Glutamatergic neuron (in vitro differentiated cells): Measurements from ENCODE around the gene TEPSIN. TPM values are rescaled to one million over a fixed set of nuclear protein-coding genes. Genes with fewer than 3 reads are reported as not detected.

Experiments
- DNase-seq: peaks from one replicate; pipeline ENCODE4 v3.0.0; 2022
- H3K27ac Mint-ChIP-seq: one replicate; pipeline ENCODE4 v1.8.0; 2020; ENCODE audit warnings: mild to moderate bottlenecking, mixed read lengths, inconsistent platforms; ENCODE audit not compliant: unreplicated experiment
- H3K27me3 Mint-ChIP-seq: one replicate; pipeline ENCODE4 v1.8.0; 2020; ENCODE audit warnings: mild to moderate bottlenecking, moderate library complexity, mixed read lengths, inconsistent platforms; ENCODE audit not compliant: unreplicated experiment
- H3K36me3 Mint-ChIP-seq: one replicate; pipeline ENCODE4 v1.8.0; 2020; ENCODE audit warnings: mild to moderate bottlenecking, mixed read lengths, inconsistent platforms; ENCODE audit not compliant: unreplicated experiment
- H3K4me1 Mint-ChIP-seq: one replicate; pipeline ENCODE4 v1.8.0; 2020; ENCODE audit warnings: mild to moderate bottlenecking, low read depth, mixed read lengths, inconsistent platforms; ENCODE audit not compliant: unreplicated experiment
- H3K4me3 Mint-ChIP-seq: one replicate; pipeline ENCODE4 v1.8.0; 2020; ENCODE audit warnings: mild to moderate bottlenecking, mixed read lengths, inconsistent platforms; ENCODE audit not compliant: unreplicated experiment
- H3K9me3 Mint-ChIP-seq: one replicate; pipeline ENCODE4 v1.8.0; 2020; ENCODE audit warnings: mild to moderate bottlenecking, moderate library complexity, mixed read lengths, inconsistent platforms; ENCODE audit not compliant: unreplicated experiment
- CTCF ChIP-seq: fragments of 200-600 bp; sonication (generic); IDR thresholded peaks from one replicate; pipeline ENCODE4 v1.5.0; 2021; ENCODE audit not compliant: partially characterized antibody, unreplicated experiment
- total RNA-seq: library from RNA; stranded (reverse); fragmentation: NEBNext Ultra II Directional; extraction: Animal tissue kit (Norgen Biotek cat#: 25700); gene quantifications from one replicate; pipeline ENCODE4 v1.2.1, GENCODE V29; 2021; ENCODE audit not compliant: unreplicated experiment

Gene TEPSIN
- total RNA-seq, 1 donor from 2014 or later, result 85.7 TPM

- H3K27ac Mint-ChIP-seq, result peak overlapping the region; percentile 59
- H3K9me3 Mint-ChIP-seq, result peaks cover 11% of the 10 kb centered on the region
- no peak for DNase-seq
- no peak for TF ChIP-seq CTCF
- H3K4me1 Mint-ChIP-seq, result peaks cover 21% of the 10 kb centered on the region
- H3K4me3 Mint-ChIP-seq, result peak overlapping the region; percentile 89
- H3K36me3 Mint-ChIP-seq, result no peaks in the 10 kb centered on the region
- H3K27me3 Mint-ChIP-seq, result peaks cover 6% of the 10 kb centered on the region
Observed at GRCh38 chr17:81237591-81238489, 1.0 kb downstream of the TEPSIN start.

DNA sequence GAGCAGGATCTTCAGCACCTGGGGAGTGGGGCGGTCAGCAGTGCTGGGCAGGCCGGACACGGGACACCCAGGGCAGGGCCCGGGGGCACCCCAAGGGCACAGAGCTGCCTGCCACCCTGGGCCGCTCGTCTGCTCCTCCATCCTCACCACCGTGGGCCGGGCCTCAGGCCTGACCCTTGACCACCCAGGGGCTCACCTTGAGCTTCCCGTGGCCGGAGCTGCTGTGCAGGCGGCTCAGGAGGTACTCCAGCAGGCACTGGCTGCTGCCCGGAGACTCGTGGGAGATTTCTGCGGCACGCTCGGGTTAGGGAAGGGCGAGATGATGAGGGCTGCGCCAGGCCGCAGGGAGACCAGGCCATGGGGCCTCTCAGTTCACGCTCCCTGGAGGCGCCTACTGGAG is 2.1 kb downstream of the TEPSIN start:
- no peak overlapping the region for H3K27ac Mint-ChIP-seq
- H3K36me3 Mint-ChIP-seq, result no peaks in the 10 kb centered on the region
- H3K27me3 Mint-ChIP-seq, result peaks cover 6% of the 10 kb centered on the region
- H3K9me3 Mint-ChIP-seq, result peaks cover 11% of the 10 kb centered on the region
- no peak for DNase-seq
- H3K4me1 Mint-ChIP-seq, result peaks cover 17% of the 10 kb centered on the region
- TF ChIP-seq CTCF, result no peak
- H3K4me3 Mint-ChIP-seq, result no peak overlapping the region

DNA sequence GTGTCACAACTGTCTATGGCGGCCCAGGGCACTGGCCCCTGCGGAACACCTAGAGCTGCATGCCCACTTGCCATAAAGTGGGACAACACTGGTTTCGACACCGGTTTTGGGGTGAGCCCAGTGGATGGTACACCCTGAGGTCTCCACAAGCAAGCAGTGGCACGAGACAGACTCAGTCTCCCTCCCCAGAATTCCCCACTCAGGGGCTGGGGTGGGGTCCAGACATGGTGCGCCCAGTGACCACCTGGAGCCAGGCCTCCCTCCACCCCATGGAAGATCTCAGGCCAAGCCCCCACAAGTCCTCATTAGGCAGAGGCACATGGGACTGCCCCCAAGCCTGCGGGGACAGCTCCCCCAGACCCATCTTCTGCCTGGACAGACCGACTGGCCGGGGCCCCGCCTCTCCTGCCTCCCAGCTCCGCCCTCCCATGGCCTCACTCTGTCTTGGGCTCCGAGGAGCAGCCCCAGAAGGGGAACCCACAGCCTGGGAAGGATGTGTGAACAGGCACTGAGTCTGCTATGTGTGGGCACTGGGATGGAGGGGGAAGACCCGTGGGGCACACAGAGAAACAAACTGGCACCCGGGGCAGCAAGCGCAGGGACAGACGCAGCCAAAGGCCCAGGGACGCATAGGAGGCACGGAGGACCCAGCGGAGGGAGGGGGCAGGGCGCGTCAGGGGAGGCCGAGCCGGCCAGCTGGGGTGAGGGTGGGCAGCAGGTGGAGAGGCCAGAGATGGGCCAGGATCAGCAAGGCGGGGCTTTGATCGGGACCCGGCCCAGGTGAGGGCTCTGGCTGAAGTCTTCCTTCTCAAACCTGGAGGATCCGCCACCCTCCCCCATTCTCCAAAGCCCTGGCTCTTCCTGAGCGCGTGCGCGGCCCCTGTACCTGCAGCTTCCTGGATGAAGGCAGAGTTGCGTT is 2.8 kb downstream of the TEPSIN start:
- no peak for DNase-seq
- no peak overlapping the region for H3K4me3 Mint-ChIP-seq
- H3K9me3 Mint-ChIP-seq, result peaks cover 11% of the 10 kb centered on the region
- peaks cover 17% of the 10 kb centered on the region for H3K4me1 Mint-ChIP-seq
- H3K27me3 Mint-ChIP-seq, result peaks cover 6% of the 10 kb centered on the region
- H3K36me3 Mint-ChIP-seq, result peaks cover under 1% of the 10 kb centered on the region
- TF ChIP-seq CTCF, result no peak
- H3K27ac Mint-ChIP-seq, result no peak overlapping the region

DNA sequence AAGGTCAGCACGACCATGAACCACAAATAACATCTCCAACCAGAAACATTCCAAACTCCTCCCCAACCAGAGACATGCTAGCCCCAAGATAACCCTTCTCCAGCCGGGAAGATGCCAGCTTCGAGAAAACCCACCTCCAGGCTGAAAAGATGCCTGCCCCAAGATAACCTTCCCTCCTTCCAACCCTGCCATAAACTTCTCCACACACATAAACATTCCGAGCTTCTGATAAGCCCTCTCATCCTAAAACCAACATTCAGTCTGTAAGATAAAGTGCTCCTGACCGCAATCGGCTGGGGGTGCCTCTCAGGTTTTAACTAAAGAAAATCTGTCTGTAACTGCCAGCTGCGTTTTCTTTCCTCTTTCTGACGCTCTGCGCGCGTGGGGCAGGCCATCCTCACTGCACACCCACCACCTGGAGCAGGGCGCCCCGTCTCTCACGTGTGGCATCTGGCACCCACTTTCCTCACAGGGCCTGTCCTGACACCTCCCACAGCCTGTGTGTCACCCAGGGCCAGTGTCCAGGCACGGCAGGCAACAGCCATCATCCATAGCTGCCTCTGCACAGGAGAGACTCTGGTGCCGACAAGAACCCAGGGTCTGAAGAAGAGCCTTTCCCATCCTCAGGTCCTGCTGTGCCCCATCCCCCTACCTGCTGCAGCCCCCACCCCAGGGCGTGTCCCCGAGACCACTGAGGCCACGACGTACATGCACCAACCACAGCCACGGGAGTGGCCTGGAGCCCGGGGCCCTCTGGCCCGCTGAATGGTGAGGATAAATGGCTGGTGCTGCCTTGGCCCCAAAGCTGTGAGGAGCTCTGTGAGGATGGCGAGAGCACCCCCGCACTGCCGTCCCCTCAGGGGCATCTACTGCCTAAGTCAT is 3.7 kb downstream of the TEPSIN start:
- Mint-ChIP-seq H3K4me1 (peaks cover 13% of the 10 kb centered on the region), H3K4me3 (peak overlapping the region; percentile 61), H3K27ac (peak overlapping the region; percentile 30), H3K27me3 (peaks cover 11% of the 10 kb centered on the region), H3K9me3 (peaks cover 10% of the 10 kb centered on the region), H3K36me3 (peaks cover 5% of the 10 kb centered on the region)
- no peak for TF ChIP-seq CTCF
- DNase-seq, result no peak
